HepG2 (cell line): ENCODE measurements around the gene ICAM5. TPM values are rescaled to one million over a fixed set of nuclear protein-coding genes. Genes with fewer than 3 reads are reported as not detected.

Source experiments
- NR2C2 ChIP-seq: sonication (generic); formaldehyde crosslinking; IDR thresholded peaks from 2 replicates; pipeline ENCODE4 v1.4.0; 2020; ENCODE audit warnings: missing genetic modification reagents, mild to moderate bottlenecking, moderate library complexity, borderline replicate concordance
- RARA ChIP-seq: IDR thresholded peaks from 2 replicates; pipeline ENCODE4 v1.6.1; 2016; ENCODE audit warnings: missing genetic modification reagents, missing compliant biosample characterization
- SPEN ChIP-seq: sonication (generic); formaldehyde crosslinking; IDR thresholded peaks from 2 replicates; pipeline ENCODE4 v1.5.1; 2020; ENCODE audit warnings: low read depth, mild to moderate bottlenecking, missing genetic modification reagents
- YEATS2 ChIP-seq: sonication (generic); formaldehyde crosslinking; IDR thresholded peaks from 2 replicates; pipeline ENCODE4 v1.4.0; 2020; ENCODE audit warnings: missing genetic modification reagents, borderline replicate concordance
- ZC3H13 ChIP-seq: sonication (generic); formaldehyde crosslinking; IDR thresholded peaks from 2 replicates; pipeline ENCODE4 v1.8.1; 2023; ENCODE audit warnings: mild to moderate bottlenecking, missing genetic modification reagents, moderate library complexity
- ZFP37 ChIP-seq: sonication (generic); formaldehyde crosslinking; IDR thresholded peaks from 2 replicates; pipeline ENCODE4 v1.4.0; 2020; ENCODE audit warnings: missing genetic modification reagents, borderline replicate concordance
- ZNF598 ChIP-seq: sonication (generic); formaldehyde crosslinking; IDR thresholded peaks from 2 replicates; pipeline ENCODE4 v1.5.1; 2020; ENCODE audit warnings: mild to moderate bottlenecking, missing genetic modification reagents, borderline replicate concordance
- ZNF619 ChIP-seq: sonication (generic); formaldehyde crosslinking; IDR thresholded peaks from 2 replicates; pipeline ENCODE4 v1.4.0; 2020; ENCODE audit warnings: mild to moderate bottlenecking, missing genetic modification reagents
- ZSCAN25 ChIP-seq: sonication (generic); formaldehyde crosslinking; IDR thresholded peaks from 2 replicates; pipeline ENCODE4 v1.8.0; 2022; ENCODE audit warnings: mild to moderate bottlenecking, missing genetic modification reagents
- polyA plus RNA-seq, 8 experiments: library from polyadenylated mRNA; depleted of rRNA in 3 of 8; stranded (reverse) in 7 of 8; unstranded in 1 of 8; fragments of >200 nt; fragmentation: Illumina TruSeq in 4 of 8; extraction: Trizol in 4 of 8; gene quantifications; 2 replicates each; pipeline versions ENCODE4 v1.2.1 to v1.2.3, GENCODE V29; 2011 to 2016; ENCODE audit warnings: low read depth in 4 of 8, missing spikeins in 1 of 8, mixed read lengths in 1 of 8; ENCODE audit not compliant: insufficient read depth in 1 of 8
- total RNA-seq, 5 experiments: library from RNA; depleted of rRNA; stranded (reverse); fragments of >200 nt; fragmentation: Illumina TruSeq; extraction: Trizol; gene quantifications; 2 replicates each; pipeline ENCODE4 v1.2.3, GENCODE V29; 2016; ENCODE audit warnings: low read depth in 1 of 5
- TF ChIP-seq, protein P1 (sequence below): sonication (generic); formaldehyde crosslinking; IDR thresholded peaks from 2 replicates; pipeline ENCODE4 v1.5.0; 2020; ENCODE audit warnings: missing genetic modification reagents, mild to moderate bottlenecking, borderline replicate concordance
- TF ChIP-seq, protein P2 (sequence below): sonication (generic); formaldehyde crosslinking; IDR thresholded peaks from 2 replicates; pipeline ENCODE4 v1.4.0; 2020; ENCODE audit warnings: missing genetic modification reagents
- TF ChIP-seq, protein P3 (sequence below): sonication (generic); formaldehyde crosslinking; IDR thresholded peaks from 2 replicates; pipeline ENCODE4 v1.4.0; 2020; ENCODE audit warnings: missing genetic modification reagents
- TF ChIP-seq, protein P4 (sequence below): sonication (generic); formaldehyde crosslinking; conservative IDR thresholded peaks from 2 replicates; pipeline ENCODE4 v1.4.0; 2020; ENCODE audit warnings: missing genetic modification reagents
- TF ChIP-seq, protein P5 (sequence below): sonication (generic); formaldehyde crosslinking; IDR thresholded peaks from 2 replicates; pipeline ENCODE4 v1.8.1; 2023; ENCODE audit warnings: mild to moderate bottlenecking, missing genetic modification reagents, borderline replicate concordance
- TF ChIP-seq, protein P6 (sequence below): sonication (generic); formaldehyde crosslinking; IDR thresholded peaks from 2 replicates; pipeline ENCODE4 v1.5.1; 2020; ENCODE audit warnings: mild to moderate bottlenecking, moderate library complexity, missing genetic modification reagents

ICAM5 gene
- total and polyA plus RNA-seq, 2 of the 13 experiments (the other 11 are each of a cell fraction or from before 2014, with no cell fraction given) = 0.46 to 1.6 TPM

DNA sequence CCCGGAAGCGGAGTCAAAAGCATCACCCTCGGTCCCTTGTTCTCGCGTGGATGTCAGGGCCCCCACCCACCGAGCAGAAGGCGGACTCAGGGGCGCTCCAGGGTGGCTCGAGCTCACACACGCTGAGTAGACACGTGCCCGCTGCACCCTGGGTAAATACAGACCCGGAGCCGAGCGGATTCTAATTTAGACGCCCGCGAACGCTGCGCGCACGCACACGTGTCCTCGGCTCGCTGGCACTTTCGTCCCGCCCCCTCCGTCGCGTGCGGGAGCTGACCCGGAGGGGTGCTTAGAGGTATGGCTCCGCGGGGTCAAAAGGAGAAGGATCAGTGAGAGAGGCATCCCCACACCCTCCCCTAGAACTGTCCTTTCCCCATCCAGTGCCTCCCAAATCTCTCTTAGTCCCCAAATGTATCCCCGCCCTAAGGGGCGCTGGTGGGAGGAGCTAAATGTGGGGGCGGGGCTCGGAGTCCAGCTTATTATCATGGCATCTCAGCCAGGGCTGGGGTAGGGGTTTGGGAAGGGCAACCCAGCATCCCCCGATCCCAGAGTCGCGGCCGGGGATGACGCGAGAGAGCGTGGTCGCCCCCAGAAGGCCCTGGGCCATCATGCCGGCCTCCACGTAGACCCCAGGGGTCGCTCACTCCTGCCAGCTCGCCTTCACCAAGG, 451 bp upstream of the ICAM5 start (continued):
- no peak for TF ChIP-seq ZNF598
- TF ChIP-seq, protein P1, sequence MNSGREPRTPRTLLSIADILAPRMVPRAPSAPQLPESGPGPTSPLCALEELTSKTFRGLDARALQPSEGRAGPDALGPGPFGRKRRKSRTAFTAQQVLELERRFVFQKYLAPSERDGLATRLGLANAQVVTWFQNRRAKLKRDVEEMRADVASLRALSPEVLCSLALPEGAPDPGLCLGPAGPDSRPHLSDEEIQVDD (CRISPR knock-in tag) = peak; percentile 87; the same call in 1 of the 2 replicates
- TF ChIP-seq, protein P2, sequence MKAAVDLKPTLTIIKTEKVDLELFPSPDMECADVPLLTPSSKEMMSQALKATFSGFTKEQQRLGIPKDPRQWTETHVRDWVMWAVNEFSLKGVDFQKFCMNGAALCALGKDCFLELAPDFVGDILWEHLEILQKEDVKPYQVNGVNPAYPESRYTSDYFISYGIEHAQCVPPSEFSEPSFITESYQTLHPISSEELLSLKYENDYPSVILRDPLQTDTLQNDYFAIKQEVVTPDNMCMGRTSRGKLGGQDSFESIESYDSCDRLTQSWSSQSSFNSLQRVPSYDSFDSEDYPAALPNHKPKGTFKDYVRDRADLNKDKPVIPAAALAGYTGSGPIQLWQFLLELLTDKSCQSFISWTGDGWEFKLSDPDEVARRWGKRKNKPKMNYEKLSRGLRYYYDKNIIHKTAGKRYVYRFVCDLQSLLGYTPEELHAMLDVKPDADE = no peak
- no peak for TF ChIP-seq ZFP37 (CRISPR knock-in tag)
- no peak for TF ChIP-seq YEATS2 (CRISPR knock-in tag)
- TF ChIP-seq, protein P3, sequence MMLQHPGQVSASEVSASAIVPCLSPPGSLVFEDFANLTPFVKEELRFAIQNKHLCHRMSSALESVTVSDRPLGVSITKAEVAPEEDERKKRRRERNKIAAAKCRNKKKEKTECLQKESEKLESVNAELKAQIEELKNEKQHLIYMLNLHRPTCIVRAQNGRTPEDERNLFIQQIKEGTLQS = no peak
- TF ChIP-seq ZNF619 (CRISPR knock-in tag) = no peak
- TF ChIP-seq SPEN (CRISPR knock-in tag) = no peak
- TF ChIP-seq NR2C2 (CRISPR knock-in tag) = 0 out of 2 replicates have a peak, but pooled peaks have one; percentile 49
- TF ChIP-seq, protein P4, sequence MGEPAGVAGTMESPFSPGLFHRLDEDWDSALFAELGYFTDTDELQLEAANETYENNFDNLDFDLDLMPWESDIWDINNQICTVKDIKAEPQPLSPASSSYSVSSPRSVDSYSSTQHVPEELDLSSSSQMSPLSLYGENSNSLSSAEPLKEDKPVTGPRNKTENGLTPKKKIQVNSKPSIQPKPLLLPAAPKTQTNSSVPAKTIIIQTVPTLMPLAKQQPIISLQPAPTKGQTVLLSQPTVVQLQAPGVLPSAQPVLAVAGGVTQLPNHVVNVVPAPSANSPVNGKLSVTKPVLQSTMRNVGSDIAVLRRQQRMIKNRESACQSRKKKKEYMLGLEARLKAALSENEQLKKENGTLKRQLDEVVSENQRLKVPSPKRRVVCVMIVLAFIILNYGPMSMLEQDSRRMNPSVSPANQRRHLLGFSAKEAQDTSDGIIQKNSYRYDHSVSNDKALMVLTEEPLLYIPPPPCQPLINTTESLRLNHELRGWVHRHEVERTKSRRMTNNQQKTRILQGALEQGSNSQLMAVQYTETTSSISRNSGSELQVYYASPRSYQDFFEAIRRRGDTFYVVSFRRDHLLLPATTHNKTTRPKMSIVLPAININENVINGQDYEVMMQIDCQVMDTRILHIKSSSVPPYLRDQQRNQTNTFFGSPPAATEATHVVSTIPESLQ (CRISPR knock-in tag) = no peak
- peak; percentile 47; the same call in 1 of the 2 replicates for TF ChIP-seq ZSCAN25 (CRISPR knock-in tag)
- TF ChIP-seq, protein P5, sequence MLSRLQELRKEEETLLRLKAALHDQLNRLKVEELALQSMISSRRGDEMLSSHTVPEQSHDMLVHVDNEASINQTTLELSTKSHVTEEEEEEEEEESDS = no peak
- 0 out of 2 replicates have a peak, but pooled peaks have one; percentile 25 for TF ChIP-seq RARA (CRISPR knock-in tag)
- TF ChIP-seq ZC3H13 = 0 out of 2 replicates have a peak, but pooled peaks have one; percentile 9
- TF ChIP-seq, protein P6, sequence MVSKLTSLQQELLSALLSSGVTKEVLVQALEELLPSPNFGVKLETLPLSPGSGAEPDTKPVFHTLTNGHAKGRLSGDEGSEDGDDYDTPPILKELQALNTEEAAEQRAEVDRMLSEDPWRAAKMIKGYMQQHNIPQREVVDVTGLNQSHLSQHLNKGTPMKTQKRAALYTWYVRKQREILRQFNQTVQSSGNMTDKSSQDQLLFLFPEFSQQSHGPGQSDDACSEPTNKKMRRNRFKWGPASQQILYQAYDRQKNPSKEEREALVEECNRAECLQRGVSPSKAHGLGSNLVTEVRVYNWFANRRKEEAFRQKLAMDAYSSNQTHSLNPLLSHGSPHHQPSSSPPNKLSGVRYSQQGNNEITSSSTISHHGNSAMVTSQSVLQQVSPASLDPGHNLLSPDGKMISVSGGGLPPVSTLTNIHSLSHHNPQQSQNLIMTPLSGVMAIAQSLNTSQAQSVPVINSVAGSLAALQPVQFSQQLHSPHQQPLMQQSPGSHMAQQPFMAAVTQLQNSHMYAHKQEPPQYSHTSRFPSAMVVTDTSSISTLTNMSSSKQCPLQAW (CRISPR knock-in tag) = peak; percentile 35; the same call in 1 of the 2 replicates
